K562 (cell line): ENCODE data around the gene RPS28. TPM values are rescaled to one million over a fixed set of nuclear protein-coding genes. Genes with fewer than 3 reads are reported as not detected.
A peak's percentile ranks its signal among the peaks of the same experiment; 100 is the strongest.

Experiments
- BHLHE40 ChIP-seq: IDR thresholded peaks from 2 replicates; pipeline ENCODE4 v1.6.1; 2011; ENCODE audit warnings: low read length, improper control_type of control experiment
- CBFB ChIP-seq: sonication (generic); formaldehyde crosslinking; IDR thresholded peaks from 2 replicates; pipeline ENCODE4 v1.4.0; 2020; ENCODE audit warnings: mild to moderate bottlenecking, missing genetic modification reagents
- COPS2 ChIP-seq: fragments of 450-650 bp; conservative IDR thresholded peaks from 2 replicates; pipeline ENCODE4 v1.6.1; 2016; ENCODE audit warnings: mild to moderate bottlenecking, moderate library complexity
- CREBBP ChIP-seq: IDR thresholded peaks from one replicate; pipeline ENCODE4 v1.6.1; 2012; ENCODE audit warnings: low read depth, mild to moderate bottlenecking, control low read depth, inconsistent platforms, low read length
- DMBX1 ChIP-seq: fragments of 250-450 bp; sonication (Bioruptor Pico); IDR thresholded peaks from 2 replicates; pipeline ENCODE4 v1.8.0; 2022; ENCODE audit warnings: inconsistent platforms, mild to moderate bottlenecking, moderate library complexity, borderline replicate concordance
- ETS2 ChIP-seq: IDR thresholded peaks from 2 replicates; pipeline ENCODE4 v1.6.1; 2016; ENCODE audit warnings: borderline replicate concordance, missing genetic modification characterization, mild to moderate bottlenecking, moderate library complexity, missing compliant biosample characterization; ENCODE audit not compliant: poor library complexity, severe bottlenecking
- EWSR1 ChIP-seq: fragments of 450-650 bp; IDR thresholded peaks from 2 replicates; pipeline ENCODE4 v1.6.1; 2018; ENCODE audit warnings: borderline replicate concordance, mild to moderate bottlenecking, low read depth, moderate library complexity; ENCODE audit not compliant: partially characterized antibody
- GABPA ChIP-seq: fragments of 200-800 bp; sonication (Bioruptor generic); conservative IDR thresholded peaks from 2 replicates; pipeline ENCODE4 v1.6.1; 2016; ENCODE audit warnings: low read depth, missing genetic modification characterization, missing compliant biosample characterization
- HDAC3 ChIP-seq: fragments of 450-650 bp; IDR thresholded peaks from 2 replicates; pipeline ENCODE4 v1.6.1; 2018; ENCODE audit warnings: borderline replicate concordance, mild to moderate bottlenecking, moderate library complexity; ENCODE audit not compliant: partially characterized antibody
- KAT8 ChIP-seq: fragments of 450-650 bp; IDR thresholded peaks from 2 replicates; pipeline ENCODE4 v1.6.1; 2016; ENCODE audit warnings: low read depth, mild to moderate bottlenecking
- LEF1 ChIP-seq: fragments of 450-650 bp; IDR thresholded peaks from 2 replicates; pipeline ENCODE4 v1.6.1; 2016; ENCODE audit warnings: mild to moderate bottlenecking
- MYBL2 ChIP-seq, 2 experiments: fragments of 450-650 bp in 1 of 2; sonication (generic) in 1 of 2; formaldehyde crosslinking in 1 of 2; IDR thresholded peaks; 2 replicates each; pipeline versions ENCODE4 v1.6.1 to v1.8.1; 2017 to 2022; ENCODE audit warnings: borderline replicate concordance in 1 of 2, inconsistent platforms in 1 of 2, low read depth in 1 of 2, mild to moderate bottlenecking in 1 of 2, missing genetic modification reagents in 1 of 2, moderate library complexity in 1 of 2
- NCOA6 ChIP-seq: fragments of 450-650 bp; IDR thresholded peaks from 2 replicates; pipeline ENCODE4 v1.6.1; 2017; ENCODE audit warnings: mild to moderate bottlenecking
- NR1H2 ChIP-seq: sonication (generic); formaldehyde crosslinking; IDR thresholded peaks from 2 replicates; pipeline ENCODE4 v1.4.0; 2020; ENCODE audit warnings: mild to moderate bottlenecking, missing genetic modification reagents
- POLR2A ChIP-seq: fragments of 450-650 bp; conservative IDR thresholded peaks from 2 replicates; pipeline ENCODE4 v1.6.1; 2016
- PYGO2 ChIP-seq: fragments of 450-650 bp; IDR thresholded peaks from 2 replicates; pipeline ENCODE4 v1.6.1; 2016; ENCODE audit warnings: mild to moderate bottlenecking, missing genetic modification characterization, moderate library complexity, missing compliant biosample characterization
- RBM17 ChIP-seq: fragments of 200-400 bp; formaldehyde crosslinking; IDR thresholded peaks from 2 replicates; pipeline ENCODE4 v1.6.1; 2017; ENCODE audit warnings: low read depth, mild to moderate bottlenecking, low read length, borderline replicate concordance
- SIN3B ChIP-seq: fragments of 450-650 bp; IDR thresholded peaks from 2 replicates; pipeline ENCODE4 v1.6.1; 2017; ENCODE audit warnings: low read depth, mild to moderate bottlenecking, moderate library complexity
- SMC3 ChIP-seq: conservative IDR thresholded peaks from 2 replicates; pipeline ENCODE4 v1.6.1; 2011; ENCODE audit warnings: low read depth, low read length, improper control_type of control experiment; ENCODE audit not compliant: insufficient read depth
- XRCC4 ChIP-seq: IDR thresholded peaks from one replicate; pipeline ENCODE4 v1.6.1; 2011; ENCODE audit not compliant: insufficient read depth, insufficient read length; ENCODE audit errors: extremely low read depth
- ZNF263 ChIP-seq: sonication (generic); formaldehyde crosslinking; IDR thresholded peaks from 2 replicates; pipeline ENCODE4 v1.8.0; 2022; ENCODE audit warnings: mild to moderate bottlenecking, missing genetic modification reagents, borderline replicate concordance
- ZNF274 ChIP-seq: IDR thresholded peaks from 2 replicates; pipeline ENCODE4 v1.6.1; 2011; ENCODE audit warnings: low read depth, mild to moderate bottlenecking, low read length, moderate library complexity, borderline replicate concordance
- polyA plus RNA-seq, 8 experiments: library from polyadenylated mRNA; depleted of rRNA in 4 of 8; stranded (reverse) in 5 of 8; unstranded in 3 of 8; fragments of >200 nt; fragmentation: Nextera tagmentation in 2 of 8; fragmentation: Illumina TruSeq in 1 of 8; extraction: Ambion mirVana in 2 of 8; extraction: Trizol in 1 of 8; gene quantifications; 2 replicates each; pipeline versions ENCODE4 v1.2.1 to v1.2.3, GENCODE V29; 2011 to 2014; ENCODE audit warnings: inconsistent platforms in 1 of 8, missing spikeins in 1 of 8
- total RNA-seq, 7 experiments: library from RNA; depleted of rRNA in 6 of 7; stranded (reverse); fragments of >200 nt in 6 of 7; fragmentation: Illumina TruSeq in 2 of 7; extraction: Trizol in 2 of 7; gene quantifications; 2 replicates each; pipeline versions ENCODE4 v1.2.1 to v1.2.3, GENCODE V29; 2011 to 2021; ENCODE audit warnings: low replicate concordance in 1 of 7

RPS28 gene
- total and polyA plus RNA-seq, 9 of the 15 experiments (the other 6 are each of a cell fraction or from before 2014, with no cell fraction given), result 165 to 2,827 (median 1,303) TPM

DNA sequence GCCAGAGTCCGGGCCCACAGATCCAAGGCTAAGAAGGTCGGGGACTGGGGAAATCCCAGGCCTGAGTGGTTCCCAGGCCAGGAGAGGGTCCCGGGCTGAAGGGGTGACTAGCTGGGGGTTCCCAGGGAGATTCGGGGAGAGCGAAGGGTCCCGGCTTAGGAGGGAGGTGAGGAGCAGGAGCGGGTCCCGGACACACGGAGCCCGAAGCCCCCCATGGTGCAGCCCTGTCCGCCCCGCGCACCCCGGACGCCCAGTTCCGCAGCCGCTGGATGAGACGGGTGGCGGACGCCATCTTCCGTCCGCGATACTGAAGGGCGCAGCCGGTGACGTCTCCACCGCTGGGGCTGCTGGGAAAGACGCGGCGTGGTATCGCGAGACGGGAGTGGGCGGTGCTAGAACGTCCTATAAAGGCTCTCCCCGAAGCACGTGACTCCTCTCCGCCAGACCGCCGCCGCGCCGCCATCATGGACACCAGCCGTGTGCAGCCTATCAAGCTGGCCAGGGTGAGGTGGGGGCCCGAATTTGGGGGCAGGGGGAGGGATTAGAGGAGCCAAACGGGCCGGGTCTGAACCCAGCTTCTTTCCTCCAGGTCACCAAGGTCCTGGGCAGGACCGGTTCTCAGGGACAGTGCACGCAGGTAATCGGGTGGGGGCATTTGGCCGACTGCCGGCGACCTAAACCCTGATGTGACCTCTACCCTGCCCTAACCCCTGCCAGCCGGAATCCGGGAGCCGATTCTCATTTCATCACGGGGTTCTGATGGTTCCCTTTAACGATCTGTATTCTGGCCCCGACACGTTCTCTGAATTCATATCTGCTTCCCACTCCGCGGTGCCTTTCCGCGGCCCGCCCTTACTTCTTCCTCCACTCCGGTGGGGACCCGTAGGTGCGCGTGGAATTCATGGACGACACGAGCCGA, at the start of gene RPS28, which contains the start of gene NDUFA7 (continued):
- TF ChIP-seq NR1H2 (CRISPR knock-in tag) (0 out of 2 replicates have a peak, but pooled peaks have one; percentile 41), ZNF263 (no peak; the same call in 1 of the 2 replicates), MYBL2 (IDR thresholded peaks at IDR 0.05; ENCODE audit: low read depth) (no peak), MYBL2 (CRISPR knock-in tag; IDR thresholded peaks at IDR 0.05; ENCODE audit: borderline replicate concordance) (no peak), ZNF274 (no peak), POLR2A (peak; percentile 97), ETS2 (tag) (no peak), COPS2 (no peak), HDAC3 (peak; percentile 37), LEF1 (no peak), SMC3 (no peak), EWSR1 (no peak), CBFB (CRISPR knock-in tag) (no peak), KAT8 (no peak; the same call in 1 of the 2 replicates), CREBBP (no peak), BHLHE40 (peak; percentile 97), GABPA (tag) (no peak), XRCC4 (no peak), NCOA6 (no peak), SIN3B (peak; percentile 98), PYGO2 (no peak), RBM17 (no peak), DMBX1 (CRISPR knock-in tag) (no peak)
